GM23338 (cell line): ENCODE data around the gene IFIT5.

Source experiments
- CREB1 ChIP-seq: fragments of 250-450 bp; sonication (Bioruptor Pico); IDR thresholded peaks from 2 replicates; pipeline ENCODE4 v1.5.0; 2020; ENCODE audit warnings: low read depth, mild to moderate bottlenecking, moderate library complexity
- EZH2 ChIP-seq: fragments of 200-600 bp; sonication (generic); IDR thresholded peaks from one replicate; pipeline ENCODE4 v1.8.0; 2017; ENCODE audit warnings: antibody characterized with exemption, mild to moderate bottlenecking, low read depth; ENCODE audit not compliant: unreplicated experiment
- JUNB ChIP-seq: IDR thresholded peaks from one replicate; pipeline ENCODE4 v1.6.1; 2016; ENCODE audit warnings: antibody characterized with exemption; ENCODE audit not compliant: unreplicated experiment
- POLR2AphosphoS5 ChIP-seq: IDR thresholded peaks from 2 replicates; pipeline ENCODE4 v1.6.1; 2016; ENCODE audit warnings: antibody characterized with exemption, low read depth
- ZNF331 ChIP-seq: fragments of 250-450 bp; sonication (Bioruptor Pico); IDR thresholded peaks from 2 replicates; pipeline ENCODE4 v1.5.0; 2020; ENCODE audit warnings: low read depth, mild to moderate bottlenecking, moderate library complexity
- TF ChIP-seq, protein P1 (sequence below), 2 experiments: fragments of 200-600 bp in 1 of 2; sonication (generic) in 1 of 2; conservative IDR thresholded peaks; 2 replicates each; pipeline versions ENCODE4 v1.5.1 to v1.6.1; 2016 to 2017; ENCODE audit warnings: antibody characterized with exemption in 2 of 2, low read depth in 2 of 2, mild to moderate bottlenecking in 2 of 2, moderate library complexity in 1 of 2
- TF ChIP-seq, protein P2 (sequence below): IDR thresholded peaks from one replicate; pipeline ENCODE4 v1.6.1; 2018; ENCODE audit warnings: antibody characterized with exemption; ENCODE audit not compliant: unreplicated experiment
- TF ChIP-seq, protein P3 (sequence below): IDR thresholded peaks from 2 replicates; pipeline ENCODE4 v1.6.1; 2016; ENCODE audit warnings: antibody characterized with exemption

DNA sequence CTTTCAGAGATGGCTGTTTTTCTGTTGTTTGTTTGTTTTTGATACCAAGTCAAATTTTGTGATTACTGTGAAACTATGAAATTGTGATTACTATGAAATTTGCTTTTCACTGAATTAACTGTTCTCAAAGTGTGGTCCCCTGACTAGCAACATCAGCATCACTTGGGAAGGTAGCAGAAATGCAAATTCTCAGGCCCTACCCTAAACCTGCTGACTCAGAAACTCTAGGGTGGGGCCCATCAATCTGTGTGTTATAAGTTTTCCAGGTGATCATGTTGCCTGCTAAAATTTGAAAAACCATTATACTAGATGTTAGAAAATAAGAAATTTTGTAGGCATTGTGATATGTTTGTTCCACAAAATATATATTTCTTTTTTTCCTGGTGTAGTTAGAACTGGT, 35.3 kb upstream of the IFIT5 start:
- TF ChIP-seq CREB1 (CRISPR knock-in tag) (no peak), EZH2 (no peak), JUNB (no peak), POLR2AphosphoS5 (no peak), ZNF331 (CRISPR knock-in tag) (no peak)
- TF ChIP-seq, protein P1, sequence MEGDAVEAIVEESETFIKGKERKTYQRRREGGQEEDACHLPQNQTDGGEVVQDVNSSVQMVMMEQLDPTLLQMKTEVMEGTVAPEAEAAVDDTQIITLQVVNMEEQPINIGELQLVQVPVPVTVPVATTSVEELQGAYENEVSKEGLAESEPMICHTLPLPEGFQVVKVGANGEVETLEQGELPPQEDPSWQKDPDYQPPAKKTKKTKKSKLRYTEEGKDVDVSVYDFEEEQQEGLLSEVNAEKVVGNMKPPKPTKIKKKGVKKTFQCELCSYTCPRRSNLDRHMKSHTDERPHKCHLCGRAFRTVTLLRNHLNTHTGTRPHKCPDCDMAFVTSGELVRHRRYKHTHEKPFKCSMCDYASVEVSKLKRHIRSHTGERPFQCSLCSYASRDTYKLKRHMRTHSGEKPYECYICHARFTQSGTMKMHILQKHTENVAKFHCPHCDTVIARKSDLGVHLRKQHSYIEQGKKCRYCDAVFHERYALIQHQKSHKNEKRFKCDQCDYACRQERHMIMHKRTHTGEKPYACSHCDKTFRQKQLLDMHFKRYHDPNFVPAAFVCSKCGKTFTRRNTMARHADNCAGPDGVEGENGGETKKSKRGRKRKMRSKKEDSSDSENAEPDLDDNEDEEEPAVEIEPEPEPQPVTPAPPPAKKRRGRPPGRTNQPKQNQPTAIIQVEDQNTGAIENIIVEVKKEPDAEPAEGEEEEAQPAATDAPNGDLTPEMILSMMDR (conservative IDR thresholded peaks at IDR 0.05; ENCODE audit: low read depth in 2 of 2), result no peak
- TF ChIP-seq, protein P2, sequence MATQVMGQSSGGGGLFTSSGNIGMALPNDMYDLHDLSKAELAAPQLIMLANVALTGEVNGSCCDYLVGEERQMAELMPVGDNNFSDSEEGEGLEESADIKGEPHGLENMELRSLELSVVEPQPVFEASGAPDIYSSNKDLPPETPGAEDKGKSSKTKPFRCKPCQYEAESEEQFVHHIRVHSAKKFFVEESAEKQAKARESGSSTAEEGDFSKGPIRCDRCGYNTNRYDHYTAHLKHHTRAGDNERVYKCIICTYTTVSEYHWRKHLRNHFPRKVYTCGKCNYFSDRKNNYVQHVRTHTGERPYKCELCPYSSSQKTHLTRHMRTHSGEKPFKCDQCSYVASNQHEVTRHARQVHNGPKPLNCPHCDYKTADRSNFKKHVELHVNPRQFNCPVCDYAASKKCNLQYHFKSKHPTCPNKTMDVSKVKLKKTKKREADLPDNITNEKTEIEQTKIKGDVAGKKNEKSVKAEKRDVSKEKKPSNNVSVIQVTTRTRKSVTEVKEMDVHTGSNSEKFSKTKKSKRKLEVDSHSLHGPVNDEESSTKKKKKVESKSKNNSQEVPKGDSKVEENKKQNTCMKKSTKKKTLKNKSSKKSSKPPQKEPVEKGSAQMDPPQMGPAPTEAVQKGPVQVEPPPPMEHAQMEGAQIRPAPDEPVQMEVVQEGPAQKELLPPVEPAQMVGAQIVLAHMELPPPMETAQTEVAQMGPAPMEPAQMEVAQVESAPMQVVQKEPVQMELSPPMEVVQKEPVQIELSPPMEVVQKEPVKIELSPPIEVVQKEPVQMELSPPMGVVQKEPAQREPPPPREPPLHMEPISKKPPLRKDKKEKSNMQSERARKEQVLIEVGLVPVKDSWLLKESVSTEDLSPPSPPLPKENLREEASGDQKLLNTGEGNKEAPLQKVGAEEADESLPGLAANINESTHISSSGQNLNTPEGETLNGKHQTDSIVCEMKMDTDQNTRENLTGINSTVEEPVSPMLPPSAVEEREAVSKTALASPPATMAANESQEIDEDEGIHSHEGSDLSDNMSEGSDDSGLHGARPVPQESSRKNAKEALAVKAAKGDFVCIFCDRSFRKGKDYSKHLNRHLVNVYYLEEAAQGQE, result no peak
- TF ChIP-seq, protein P3, sequence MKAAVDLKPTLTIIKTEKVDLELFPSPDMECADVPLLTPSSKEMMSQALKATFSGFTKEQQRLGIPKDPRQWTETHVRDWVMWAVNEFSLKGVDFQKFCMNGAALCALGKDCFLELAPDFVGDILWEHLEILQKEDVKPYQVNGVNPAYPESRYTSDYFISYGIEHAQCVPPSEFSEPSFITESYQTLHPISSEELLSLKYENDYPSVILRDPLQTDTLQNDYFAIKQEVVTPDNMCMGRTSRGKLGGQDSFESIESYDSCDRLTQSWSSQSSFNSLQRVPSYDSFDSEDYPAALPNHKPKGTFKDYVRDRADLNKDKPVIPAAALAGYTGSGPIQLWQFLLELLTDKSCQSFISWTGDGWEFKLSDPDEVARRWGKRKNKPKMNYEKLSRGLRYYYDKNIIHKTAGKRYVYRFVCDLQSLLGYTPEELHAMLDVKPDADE, result no peak
